ENCODE data around the gene FAM24B.

FAM24B gene

GRCh38 chr10:122849090-122849489 is 30.3 kb downstream of the FAM24B start:
- TF ChIP-seq CTCF (IDR thresholded peaks at IDR 0.05; ENCODE audit: borderline replicate concordance, control extremely low read depth, extremely low read depth, insufficient read depth, missing control alignments), result no peak
- in situ Hi-C loops (cut with MboI; ENCODE audit: low sequenced_read_pairs, unreplicated experiment), result no loop called here
- no peak for DNase-seq (ENCODE audit: low spot score)

- no peak for DNase-seq (ENCODE audit: low spot score)
- in situ Hi-C loops (cut with MboI; ENCODE audit: low sequenced_read_pairs, unreplicated experiment), result no loop called here
- no peak for TF ChIP-seq CTCF (IDR thresholded peaks at IDR 0.05; ENCODE audit: borderline replicate concordance, control extremely low read depth, extremely low read depth, insufficient read depth, missing control alignments)
Observed at GRCh38 chr10:122847782-122848604, 31.4 kb downstream of the FAM24B start.

DNA sequence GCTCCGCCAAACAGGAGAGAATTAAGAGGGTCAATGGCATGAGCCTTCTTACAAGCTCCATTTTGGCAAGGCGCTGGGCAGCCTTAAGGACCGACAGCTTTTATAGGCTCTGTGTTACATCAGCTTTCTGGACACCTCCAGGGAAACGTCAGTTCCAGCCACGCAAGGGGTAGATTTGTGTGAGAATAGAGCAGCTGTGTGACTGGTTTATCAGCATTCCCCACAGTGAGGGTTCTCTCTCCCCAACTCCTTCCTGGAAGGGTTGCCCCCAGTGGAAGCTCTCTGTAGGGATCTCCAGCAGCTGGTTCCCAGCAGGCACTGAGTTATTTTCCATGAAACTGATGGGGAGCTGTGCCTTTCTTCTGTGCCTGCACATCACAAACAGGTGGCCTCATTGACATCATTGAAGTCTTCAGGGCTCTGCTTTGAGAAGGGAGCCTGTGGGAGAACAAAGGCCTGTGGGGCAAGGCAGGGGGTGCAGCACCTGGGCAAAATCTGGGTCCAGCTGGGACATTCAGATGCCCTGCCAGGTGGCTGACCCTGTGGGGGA is 33.5 kb downstream of the FAM24B start, which contains the start of gene CUZD1:
CUZD1 (minus strand) TSS at position 75 of the 550 bp plus-strand sequence; CDS start at position 61, 14 bp downstream.
- in situ Hi-C loops (cut with MboI; ENCODE audit: low sequenced_read_pairs, unreplicated experiment), result no loop called here
- TF ChIP-seq CTCF (IDR thresholded peaks at IDR 0.05; ENCODE audit: borderline replicate concordance, control extremely low read depth, extremely low read depth, insufficient read depth, missing control alignments), result no peak
- no peak for DNase-seq (ENCODE audit: low spot score)

DNA sequence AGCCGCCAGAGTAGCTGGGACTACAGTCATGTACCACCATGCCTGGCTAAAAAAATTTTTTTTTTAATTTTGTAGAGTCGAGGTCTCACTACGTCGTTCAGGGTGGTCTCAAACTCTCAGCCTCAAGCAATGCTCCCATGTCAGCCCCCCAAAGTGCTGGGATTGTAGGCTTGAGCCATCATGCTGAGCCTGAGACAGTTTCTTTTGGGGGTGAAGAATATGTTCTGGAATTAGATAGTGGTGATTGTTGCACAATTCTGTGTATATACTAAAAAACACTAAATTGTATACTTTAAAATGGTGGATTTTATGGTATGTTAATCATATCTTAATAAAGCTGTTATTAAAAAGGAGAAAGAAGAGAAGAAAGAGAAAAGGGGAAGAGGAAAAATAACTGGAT is 35.2 kb downstream of the FAM24B start:
- no peak for TF ChIP-seq CTCF (IDR thresholded peaks at IDR 0.05; ENCODE audit: borderline replicate concordance, control extremely low read depth, extremely low read depth, insufficient read depth, missing control alignments)
- DNase-seq (ENCODE audit: low spot score), result no peak
- in situ Hi-C loops (cut with MboI; ENCODE audit: low sequenced_read_pairs, unreplicated experiment), result no loop called here

DNA sequence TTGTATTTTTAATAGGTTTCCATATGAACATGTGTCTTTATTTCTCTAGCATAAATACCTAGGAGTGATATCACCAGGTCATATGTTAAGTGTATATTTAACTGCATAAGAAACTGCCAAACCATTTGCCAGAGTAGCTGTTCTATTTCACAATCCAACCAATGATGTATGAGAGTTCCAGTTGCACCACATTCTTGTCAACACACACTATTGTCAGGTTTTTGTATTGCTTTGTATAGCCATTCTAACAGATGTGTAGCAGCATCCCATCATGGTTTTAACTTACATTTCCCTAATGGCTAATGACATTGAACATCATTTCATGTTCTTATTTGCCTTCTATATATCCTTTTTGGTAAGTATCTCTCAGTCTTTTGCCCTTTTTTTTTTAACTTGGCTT is 37.8 kb downstream of the FAM24B start:
- no peak for DNase-seq (ENCODE audit: low spot score)
- no peak for TF ChIP-seq CTCF (IDR thresholded peaks at IDR 0.05; ENCODE audit: borderline replicate concordance, control extremely low read depth, extremely low read depth, insufficient read depth, missing control alignments)
- in situ Hi-C loops (cut with MboI; ENCODE audit: low sequenced_read_pairs, unreplicated experiment), result no loop called here

DNA sequence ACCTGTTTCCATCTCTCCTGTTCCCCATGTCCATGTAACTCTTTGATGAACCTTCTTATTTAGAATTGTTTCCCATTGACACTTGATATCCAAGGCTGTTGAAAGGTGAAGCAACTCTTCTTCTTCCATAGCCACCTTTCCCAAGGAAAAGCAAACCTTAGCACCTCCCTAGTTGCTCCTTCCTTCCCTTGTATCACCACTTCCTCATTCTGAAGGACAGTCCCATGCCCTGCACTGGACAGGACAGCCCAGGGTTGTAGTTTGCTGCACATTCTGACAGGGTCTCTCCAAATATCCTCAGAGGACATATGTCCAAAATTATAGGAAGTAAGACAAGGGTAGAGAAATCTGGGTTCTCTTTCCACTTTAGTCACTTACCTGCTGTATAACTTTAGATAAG is 39.9 kb downstream of the FAM24B start:
- no peak for TF ChIP-seq CTCF (IDR thresholded peaks at IDR 0.05; ENCODE audit: borderline replicate concordance, control extremely low read depth, extremely low read depth, insufficient read depth, missing control alignments)
- DNase-seq (ENCODE audit: low spot score), result no peak
- in situ Hi-C loops (cut with MboI; ENCODE audit: low sequenced_read_pairs, unreplicated experiment), result no loop called here
